CD14-positive monocyte (primary cell): ENCODE results near the gene CPED1. TPM values are rescaled to one million over a fixed set of nuclear protein-coding genes. Genes with fewer than 3 reads are reported as not detected.

Experiments
- DNase-seq, 3 donors: peaks; one replicate each; pipeline ENCODE4 v3.0.0-alpha.2; 2011 to 2022
- H2AFZ ChIP-seq: 2 replicates; pipeline ENCODE4 v1.6.0; 2012; ENCODE audit warnings: mild to moderate bottlenecking, low read depth, low read length, inconsistent platforms; ENCODE audit not compliant: insufficient read depth, poor library complexity, severe bottlenecking
- H3K27ac ChIP-seq, 2 donors: 1 replicate in 1 of 2; 2 replicates in 1 of 2; pipeline ENCODE4 v1.5.1; 2012 to 2013; ENCODE audit warnings: low read length in 2 of 2, control low read depth in 1 of 2, inconsistent platforms in 1 of 2, low read depth in 1 of 2, mild to moderate bottlenecking in 1 of 2
- H3K27me3 ChIP-seq, 2 donors: one replicate each; pipeline versions ENCODE4 v1.6.0 to v1.6.1; 2011 to 2013; ENCODE audit warnings: low read length in 2 of 2; ENCODE audit not compliant: control insufficient read depth in 2 of 2, insufficient read depth in 2 of 2
- H3K36me3 ChIP-seq, 2 donors: replicated peaks in 1 of 2; 1 replicate in 1 of 2; 2 replicates in 1 of 2; pipeline versions ENCODE4 v1.5.1 to v1.6.1; 2012 to 2013; ENCODE audit warnings: low read length in 2 of 2, control low read depth in 1 of 2, inconsistent platforms in 1 of 2, mild to moderate bottlenecking in 1 of 2; ENCODE audit not compliant: insufficient read depth in 2 of 2, control insufficient read depth in 1 of 2
- H3K4me1 ChIP-seq, 2 donors: 1 replicate in 1 of 2; 2 replicates in 1 of 2; pipeline versions ENCODE4 v1.5.1 to v1.6.1; 2012 to 2013; ENCODE audit warnings: low read length in 2 of 2, control low read depth in 1 of 2, inconsistent platforms in 1 of 2, mild to moderate bottlenecking in 1 of 2, moderate library complexity in 1 of 2; ENCODE audit not compliant: insufficient read depth in 2 of 2, control insufficient read depth in 1 of 2
- H3K4me2 ChIP-seq: replicated peaks from 2 replicates; pipeline ENCODE3; 2012; ENCODE audit warnings: low read length, moderate library complexity, mild to moderate bottlenecking; ENCODE audit not compliant: poor library complexity, severe bottlenecking; ENCODE audit errors: extremely low read depth
- H3K4me3 ChIP-seq, 3 experiments: fragments of 200-600 bp in 1 of 3; sonication (generic) in 1 of 3; replicated peaks in 1 of 3; 1 replicate in 2 of 3; 2 replicates in 1 of 3; pipeline ENCODE4 v1.5.1; 2011 to 2013; ENCODE audit warnings: low read length in 3 of 3, mild to moderate bottlenecking in 3 of 3, control low read depth in 2 of 3, low read depth in 2 of 3, inconsistent platforms in 1 of 3, moderate library complexity in 1 of 3
- H3K79me2 ChIP-seq: 2 replicates; pipeline ENCODE4 v1.6.0; 2012; ENCODE audit warnings: mild to moderate bottlenecking, control low read depth, inconsistent platforms, low read length, moderate library complexity; ENCODE audit not compliant: insufficient read depth
- H3K9ac ChIP-seq: 2 replicates; pipeline ENCODE4 v1.6.0; 2017; ENCODE audit warnings: low read length, mild to moderate bottlenecking; ENCODE audit not compliant: insufficient read depth, poor library complexity, severe bottlenecking
- H3K9me3 ChIP-seq, 2 donors: replicated peaks in 1 of 2; 1 replicate in 1 of 2; 2 replicates in 1 of 2; pipeline versions ENCODE4 v1.5.1 to v1.6.1; 2012 to 2013; ENCODE audit warnings: low read length in 2 of 2, control low read depth in 1 of 2; ENCODE audit not compliant: control insufficient read depth in 1 of 2, insufficient read depth in 1 of 2
- H4K20me1 ChIP-seq: 2 replicates; pipeline ENCODE4 v1.6.0; 2012; ENCODE audit warnings: mild to moderate bottlenecking, low read length, control low read depth, moderate library complexity; ENCODE audit not compliant: insufficient read depth
- H3K27ac Mint-ChIP-seq, 7 donors: one replicate each; pipeline ENCODE4 v1.8.0; 2020; ENCODE audit warnings: mild to moderate bottlenecking in 7 of 7, mixed read lengths in 7 of 7, moderate library complexity in 6 of 7, inconsistent platforms in 2 of 7
- H3K27me3 Mint-ChIP-seq, 3 donors: one replicate each; pipeline ENCODE4 v1.8.0; 2021 to 2022; ENCODE audit warnings: low read depth in 3 of 3, mild to moderate bottlenecking in 3 of 3, mixed read lengths in 3 of 3, moderate library complexity in 3 of 3, inconsistent platforms in 1 of 3
- H3K36me3 Mint-ChIP-seq, 2 donors: one replicate each; pipeline ENCODE4 v1.8.0; 2020; ENCODE audit warnings: mixed read lengths in 2 of 2, inconsistent platforms in 1 of 2, mild to moderate bottlenecking in 1 of 2
- H3K4me1 Mint-ChIP-seq: one replicate; pipeline ENCODE4 v1.8.0; 2020; ENCODE audit warnings: mild to moderate bottlenecking, mixed read lengths
- H3K4me3 Mint-ChIP-seq, 2 donors: one replicate each; pipeline ENCODE4 v1.8.0; 2020; ENCODE audit warnings: mild to moderate bottlenecking in 2 of 2, mixed read lengths in 2 of 2, moderate library complexity in 1 of 2
- H3K9me3 Mint-ChIP-seq, 7 donors: one replicate each; pipeline ENCODE4 v1.8.0; 2020 to 2022; ENCODE audit warnings: mixed read lengths in 7 of 7, mild to moderate bottlenecking in 6 of 7, moderate library complexity in 6 of 7, inconsistent platforms in 2 of 7
- WGBS: methylation state at CpG from one replicate; pipeline ENCODE4 v1.1.5; 2013; ENCODE audit warnings: missing lambda C conversion rate; ENCODE audit not compliant: insufficient coverage; 5-methylcytosine and 5-hydroxymethylcytosine counted together
- intact Hi-C, 2 donors: fragments of 100-400 bp; cut with micrococcal nuclease; formaldehyde crosslinking; loops; one replicate each; pipeline versions ENCODE4 v1.15.0 to v1.15.1; 2023
- polyA plus RNA-seq, 3 donors: library from polyadenylated mRNA; depleted of rRNA in 1 of 3; unstranded in 2 of 3; stranded (reverse) in 1 of 3; fragments of 300-500 nt in 2 of 3; fragments of >200 nt in 1 of 3; fragmentation: Illumina TruSeq in 2 of 3; gene quantifications; 1 replicate in 2 of 3; 2 replicates in 1 of 3; pipeline ENCODE4 v1.2.3, GENCODE V29; 2012 to 2021
- TF ChIP-seq, protein P1 (sequence below): fragments of 200-600 bp; IDR thresholded peaks from one replicate; pipeline ENCODE4 v1.8.0; 2022; ENCODE audit warnings: antibody characterized with exemption, mild to moderate bottlenecking

The CPED1 gene
- polyA plus RNA-seq, 3 donors = 9.8 to 30.0 (median 20.4) TPM

DNA sequence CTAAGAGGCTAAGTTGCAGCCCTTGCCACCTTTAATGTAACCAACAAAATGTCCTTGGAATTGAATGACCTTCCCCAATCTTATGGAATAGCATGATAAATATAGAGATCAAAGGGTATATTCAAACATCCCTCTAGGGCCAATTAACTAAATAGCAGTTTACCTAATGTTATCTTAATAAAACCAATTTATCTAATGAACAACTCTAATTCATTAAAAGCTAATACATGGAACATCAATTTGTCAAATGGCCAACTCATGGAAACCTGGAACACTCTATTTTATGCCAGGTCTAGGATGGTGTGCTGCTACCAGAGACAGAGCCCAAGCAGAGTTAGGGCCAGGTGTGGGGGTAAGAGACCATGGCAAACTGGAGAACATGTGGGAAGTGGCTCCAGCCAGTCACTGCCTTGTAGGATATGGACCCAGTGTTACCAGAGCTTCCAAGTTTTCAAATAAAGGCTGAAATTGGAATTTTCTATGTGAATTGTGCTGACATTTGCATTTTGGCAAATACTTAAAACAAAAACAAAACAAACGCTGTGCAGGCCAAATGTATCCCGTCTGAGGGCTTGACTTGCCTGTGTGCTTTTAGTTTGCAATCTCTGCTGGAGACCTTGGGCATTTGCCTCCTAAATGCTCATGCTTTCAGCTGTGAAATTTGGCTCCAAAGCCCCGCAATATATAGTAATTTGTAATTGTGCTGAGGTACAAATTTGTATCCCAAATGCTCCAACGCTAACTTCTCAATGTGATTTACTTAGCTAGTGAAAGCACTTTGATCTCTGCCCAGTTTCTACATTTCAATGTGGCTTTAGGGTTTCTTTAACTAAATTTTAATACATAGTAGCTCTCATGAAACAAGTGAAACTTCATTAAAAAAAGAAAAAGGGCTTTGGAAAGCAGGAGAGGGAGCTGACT, 55.1 kb downstream of the CPED1 start:
- H3K27ac Mint-ChIP-seq = no peak overlapping the region
- H3K27me3 Mint-ChIP-seq = no peaks in the 10 kb centered on the region
- 92% methylated on average over 2 of the region's 4 CpGs for WGBS
- H4K20me1 ChIP-seq = no peaks in the 10 kb centered on the region
- no peaks in the 10 kb centered on the region for H3K79me2 ChIP-seq
- H3K36me3 Mint-ChIP-seq = peaks cover 5 to 12% of the 10 kb centered on the region in 2 donors
- H3K9me3 Mint-ChIP-seq = peaks cover 0 to 10% (median 4%) of the 10 kb centered on the region in 7 donors
- DNase-seq = no peak
- H3K4me3 ChIP-seq = no peak overlapping the region
- TF ChIP-seq, protein P1, sequence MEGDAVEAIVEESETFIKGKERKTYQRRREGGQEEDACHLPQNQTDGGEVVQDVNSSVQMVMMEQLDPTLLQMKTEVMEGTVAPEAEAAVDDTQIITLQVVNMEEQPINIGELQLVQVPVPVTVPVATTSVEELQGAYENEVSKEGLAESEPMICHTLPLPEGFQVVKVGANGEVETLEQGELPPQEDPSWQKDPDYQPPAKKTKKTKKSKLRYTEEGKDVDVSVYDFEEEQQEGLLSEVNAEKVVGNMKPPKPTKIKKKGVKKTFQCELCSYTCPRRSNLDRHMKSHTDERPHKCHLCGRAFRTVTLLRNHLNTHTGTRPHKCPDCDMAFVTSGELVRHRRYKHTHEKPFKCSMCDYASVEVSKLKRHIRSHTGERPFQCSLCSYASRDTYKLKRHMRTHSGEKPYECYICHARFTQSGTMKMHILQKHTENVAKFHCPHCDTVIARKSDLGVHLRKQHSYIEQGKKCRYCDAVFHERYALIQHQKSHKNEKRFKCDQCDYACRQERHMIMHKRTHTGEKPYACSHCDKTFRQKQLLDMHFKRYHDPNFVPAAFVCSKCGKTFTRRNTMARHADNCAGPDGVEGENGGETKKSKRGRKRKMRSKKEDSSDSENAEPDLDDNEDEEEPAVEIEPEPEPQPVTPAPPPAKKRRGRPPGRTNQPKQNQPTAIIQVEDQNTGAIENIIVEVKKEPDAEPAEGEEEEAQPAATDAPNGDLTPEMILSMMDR = no peak
- no peak overlapping the region for H3K27ac ChIP-seq
- no peak overlapping the region for H2AFZ ChIP-seq
- no peak overlapping the region for H3K9ac ChIP-seq
- H3K9me3 ChIP-seq = no peaks in the 10 kb centered on the region
- no peak overlapping the region for H3K4me2 ChIP-seq
- no peaks in the 10 kb centered on the region for H3K36me3 ChIP-seq
- intact Hi-C loops = no loop called here
- H3K4me1 ChIP-seq = no peaks in the 10 kb centered on the region
- H3K4me3 Mint-ChIP-seq = no peak overlapping the region
- H3K27me3 ChIP-seq = no peaks in the 10 kb centered on the region
- H3K4me1 Mint-ChIP-seq = peaks cover 2% of the 10 kb centered on the region

DNA sequence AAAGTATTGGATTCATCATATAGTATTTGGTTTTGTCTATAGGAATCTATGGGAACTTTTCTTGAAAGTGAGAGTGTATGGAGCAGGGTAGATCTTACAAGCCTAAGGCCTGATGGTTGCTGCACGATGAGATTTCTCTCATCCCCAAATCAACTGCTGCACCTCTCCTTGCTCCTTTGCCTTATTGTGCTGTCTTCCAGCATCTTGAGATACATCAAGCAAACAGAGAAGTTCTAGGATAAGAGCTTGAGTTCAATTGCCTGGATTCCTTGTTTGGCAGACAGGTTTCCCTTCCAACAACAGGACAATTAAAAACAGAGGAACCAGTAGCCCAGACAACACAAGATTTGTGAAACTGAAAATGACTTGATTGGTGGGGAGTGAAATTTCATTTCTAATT, 56.6 kb downstream of the CPED1 start:
- Histone ChIP-seq H3K27ac (no peak overlapping the region), H3K79me2 (no peaks in the 10 kb centered on the region), H3K4me2 (no peak overlapping the region), H3K36me3 (no peaks in the 10 kb centered on the region), H3K27me3 (no peaks in the 10 kb centered on the region), H3K4me1 (peaks cover under 1 to 4% of the 10 kb centered on the region in 2 donors), H2AFZ (no peak overlapping the region), H3K9ac (no peak overlapping the region), H4K20me1 (no peaks in the 10 kb centered on the region), H3K4me3 (no peak overlapping the region), H3K9me3 (no peaks in the 10 kb centered on the region)
- TF ChIP-seq, protein P1 = no peak
- whole genome bisulfite sequencing = no CpG with 5 or more reads among the region's 1 CpG
- no peak for DNase-seq
- H3K4me1 Mint-ChIP-seq = peaks cover 5% of the 10 kb centered on the region
- intact Hi-C loops = no loop called here
- peaks cover 5 to 16% of the 10 kb centered on the region in 2 donors for H3K36me3 Mint-ChIP-seq
- no peak overlapping the region for H3K27ac Mint-ChIP-seq
- no peak overlapping the region for H3K4me3 Mint-ChIP-seq
- no peaks in the 10 kb centered on the region for H3K27me3 Mint-ChIP-seq
- peaks cover 0 to 10% (median 4%) of the 10 kb centered on the region in 7 donors for H3K9me3 Mint-ChIP-seq
